SK-N-SH (cell line): ENCODE results near the gene UGT1A1.
"Not testable (repeated sequence)": the region's sequence is repeated elsewhere in the genome, so short reads cannot be mapped to it uniquely, and the experiment has no call there.

Experiments used
- CTCF ChIP-seq: fragments of 200-600 bp; sonication (generic); IDR thresholded peaks from 2 replicates; pipeline ENCODE4 v1.6.1; 2017; ENCODE audit warnings: antibody characterized with exemption, mild to moderate bottlenecking, moderate library complexity
- ELF1 ChIP-seq: IDR thresholded peaks from 2 replicates; pipeline ENCODE4 v1.4.0; 2012
- GABPA ChIP-seq: IDR thresholded peaks from 2 replicates; pipeline ENCODE4 v1.4.0; 2012; ENCODE audit warnings: low read depth, mild to moderate bottlenecking
- JUND ChIP-seq: IDR thresholded peaks from 2 replicates; pipeline ENCODE4 v1.4.0; 2012
- NFIC ChIP-seq: IDR thresholded peaks from 2 replicates; pipeline ENCODE4 v1.4.0; 2012; ENCODE audit warnings: borderline replicate concordance
- RAD21 ChIP-seq: IDR thresholded peaks from 2 replicates; pipeline ENCODE4 v1.6.1; 2012; ENCODE audit warnings: mild to moderate bottlenecking, low read length
- RFX5 ChIP-seq: IDR thresholded peaks from 2 replicates; pipeline ENCODE4 v1.6.1; 2012; ENCODE audit warnings: mild to moderate bottlenecking, improper control_type of control experiment, low read length
- RXRA ChIP-seq: IDR thresholded peaks from 2 replicates; pipeline ENCODE4 v1.4.0; 2012; ENCODE audit warnings: low read depth, mild to moderate bottlenecking, borderline replicate concordance
- TCF12 ChIP-seq: IDR thresholded peaks from 2 replicates; pipeline ENCODE4 v1.4.0; 2012
- USF1 ChIP-seq: IDR thresholded peaks from 2 replicates; pipeline ENCODE4 v1.4.0; 2012; ENCODE audit warnings: low read depth, borderline replicate concordance

GRCh38 chr2:233751212-233752009 lies 8.7 kb upstream of the UGT1A1 start:
- not testable (repeated sequence) for TF ChIP-seq CTCF, TCF12, RAD21, GABPA, RFX5, USF1, JUND, NFIC, ELF1, RXRA
